Stomach smooth muscle (tissue), 2 donors: Measurements from ENCODE around the gene RFESD.
"Not testable (repeated sequence)": the region's sequence is repeated elsewhere in the genome, so short reads cannot be mapped to it uniquely, and the experiment has no call there.

Experiments
- H3K27ac ChIP-seq: one replicate; pipeline ENCODE4 v1.7.0; 2013; ENCODE audit warnings: mild to moderate bottlenecking, low read length, inconsistent platforms
- H3K27me3 ChIP-seq, 2 donors: one replicate each; pipeline ENCODE4 v1.7.0; 2013; ENCODE audit warnings: low read length in 2 of 2; ENCODE audit not compliant: insufficient read depth in 2 of 2, control insufficient read depth in 1 of 2
- H3K36me3 ChIP-seq, 2 donors: one replicate each; pipeline ENCODE4 v1.7.0; 2013; ENCODE audit warnings: low read length in 2 of 2; ENCODE audit not compliant: control insufficient read depth in 2 of 2, insufficient read depth in 2 of 2
- H3K4me1 ChIP-seq: one replicate; pipeline ENCODE4 v1.7.0; 2013; ENCODE audit warnings: low read length; ENCODE audit not compliant: control insufficient read depth, insufficient read depth
- H3K4me3 ChIP-seq, 2 donors: one replicate each; pipeline ENCODE4 v1.7.0; 2013; ENCODE audit warnings: low read length in 2 of 2
- H3K9ac ChIP-seq, 2 donors: one replicate each; pipeline ENCODE4 v1.7.0; 2013; ENCODE audit warnings: low read length in 2 of 2, mild to moderate bottlenecking in 1 of 2
- H3K9me3 ChIP-seq, 2 donors: one replicate each; pipeline ENCODE4 v1.7.0; 2013; ENCODE audit warnings: low read length in 2 of 2; ENCODE audit not compliant: control insufficient read depth in 2 of 2
- donor health status: healthy.
- donor health status: Pancreatic carcinoma.

The RFESD gene

GRCh38 chr5:95644351-95645042, 2.1 kb upstream of the RFESD start:
- Histone ChIP-seq H3K9me3 (no peaks in the 10 kb centered on the region), H3K4me1 (no peaks in the 10 kb centered on the region), H3K27me3 (no peaks in the 10 kb centered on the region), H3K36me3 (no peaks in the 10 kb centered on the region), H3K27ac (no peak overlapping the region), H3K4me3 (no peak overlapping the region), H3K9ac (peak overlapping the region in 1 of 2 donors; percentile 7)

GRCh38 chr5:95646226-95646568, 380 bp upstream of the RFESD start:
- not testable (repeated sequence) for H3K4me1 ChIP-seq, H3K9me3 ChIP-seq, H3K27me3 ChIP-seq, H3K36me3 ChIP-seq
- Histone ChIP-seq H3K9ac (peak overlapping the region in 1 of 2 donors; percentile 16), H3K27ac (peak overlapping the region; percentile 96), H3K4me3 (peak overlapping the region; percentile 26 to 36)

GRCh38 chr5:95647886-95648860, 1.6 kb downstream of the RFESD start:
- peak overlapping the region; percentile 96 for H3K27ac ChIP-seq

GRCh38 chr5:95649274-95649673, 2.7 kb downstream of the RFESD start:
- H3K4me3 ChIP-seq, result no peak overlapping the region
- no peak overlapping the region for H3K9ac ChIP-seq
- no peaks in the 10 kb centered on the region for H3K9me3 ChIP-seq
- H3K27me3 ChIP-seq, result no peaks in the 10 kb centered on the region
- no peak overlapping the region for H3K27ac ChIP-seq
- H3K36me3 ChIP-seq, result peaks cover 0 to 2% of the 10 kb centered on the region in 2 donors
- no peaks in the 10 kb centered on the region for H3K4me1 ChIP-seq

More at GRCh38 chr5:95647886-95648860, 1.6 kb downstream of the RFESD start:
- H3K27me3 ChIP-seq, result no peaks in the 10 kb centered on the region
- H3K9me3 ChIP-seq, result no peaks in the 10 kb centered on the region
- peak overlapping the region in 1 of 2 donors; percentile 92 for H3K4me3 ChIP-seq
- peak overlapping the region; percentile 2 to 52 for H3K9ac ChIP-seq
- H3K4me1 ChIP-seq, result no peaks in the 10 kb centered on the region
- H3K36me3 ChIP-seq, result peaks cover 0 to 1% of the 10 kb centered on the region in 2 donors

GRCh38 chr5:95649842-95650620, 3.5 kb downstream of the RFESD start:
- H3K4me1 ChIP-seq, result no peaks in the 10 kb centered on the region
- no peak overlapping the region for H3K9ac ChIP-seq
- H3K36me3 ChIP-seq, result peaks cover 0 to 2% of the 10 kb centered on the region in 2 donors
- no peak overlapping the region for H3K27ac ChIP-seq
- H3K27me3 ChIP-seq, result no peaks in the 10 kb centered on the region
- no peaks in the 10 kb centered on the region for H3K9me3 ChIP-seq
- H3K4me3 ChIP-seq, result no peak overlapping the region

- Histone ChIP-seq H3K36me3 (peaks cover 0 to 2% of the 10 kb centered on the region in 2 donors), H3K9me3 (no peaks in the 10 kb centered on the region), H3K27ac (no peak overlapping the region), H3K9ac (no peak overlapping the region), H3K4me3 (no peak overlapping the region), H3K27me3 (no peaks in the 10 kb centered on the region), H3K4me1 (no peaks in the 10 kb centered on the region)
Measured at GRCh38 chr5:95652849-95653248, 6.3 kb downstream of the RFESD start.

GRCh38 chr5:95654196-95654595, 7.6 kb downstream of the RFESD start:
- no peak overlapping the region for H3K4me3 ChIP-seq
- peaks cover 0 to 2% of the 10 kb centered on the region in 2 donors for H3K36me3 ChIP-seq
- no peak overlapping the region for H3K27ac ChIP-seq
- H3K27me3 ChIP-seq, result no peaks in the 10 kb centered on the region
- H3K9ac ChIP-seq, result no peak overlapping the region
- H3K4me1 ChIP-seq, result no peaks in the 10 kb centered on the region
- H3K9me3 ChIP-seq, result no peaks in the 10 kb centered on the region

- Histone ChIP-seq H3K9me3 (no peaks in the 10 kb centered on the region), H3K4me3 (no peak overlapping the region), H3K27ac (no peak overlapping the region), H3K27me3 (no peaks in the 10 kb centered on the region), H3K9ac (no peak overlapping the region), H3K36me3 (peaks cover 0 to 2% of the 10 kb centered on the region in 2 donors), H3K4me1 (no peaks in the 10 kb centered on the region)
Measured at GRCh38 chr5:95655575-95655974, 9.0 kb downstream of the RFESD start.

GRCh38 chr5:95660060-95660459, 13.5 kb downstream of the RFESD start:
- no peak overlapping the region for H3K4me3 ChIP-seq

GRCh38 chr5:95662946-95663345, 16.4 kb downstream of the RFESD start:
- Histone ChIP-seq H3K27me3 (no peaks in the 10 kb centered on the region), H3K36me3 (no peaks in the 10 kb centered on the region), H3K4me3 (no peak overlapping the region), H3K9me3 (no peaks in the 10 kb centered on the region), H3K9ac (no peak overlapping the region), H3K27ac (no peak overlapping the region), H3K4me1 (no peaks in the 10 kb centered on the region)

More at GRCh38 chr5:95660060-95660459, 13.5 kb downstream of the RFESD start:
- H3K27ac ChIP-seq, result no peak overlapping the region
- no peaks in the 10 kb centered on the region for H3K36me3 ChIP-seq
- H3K9me3 ChIP-seq, result no peaks in the 10 kb centered on the region
- H3K4me1 ChIP-seq, result no peaks in the 10 kb centered on the region
- H3K9ac ChIP-seq, result no peak overlapping the region
- H3K27me3 ChIP-seq, result no peaks in the 10 kb centered on the region
